ENCODE results near the gene ACSM3. TPM values are rescaled to one million over a fixed set of nuclear protein-coding genes. Genes with fewer than 3 reads are reported as not detected.
"Not testable (repeated sequence)": the region's sequence is repeated elsewhere in the genome, so short reads cannot be mapped to it uniquely, and the experiment has no call there.

Gene ACSM3
- total and polyA plus RNA-seq, 2 experiments from 2014 or later: 0.65 to 1.7 TPM

DNA sequence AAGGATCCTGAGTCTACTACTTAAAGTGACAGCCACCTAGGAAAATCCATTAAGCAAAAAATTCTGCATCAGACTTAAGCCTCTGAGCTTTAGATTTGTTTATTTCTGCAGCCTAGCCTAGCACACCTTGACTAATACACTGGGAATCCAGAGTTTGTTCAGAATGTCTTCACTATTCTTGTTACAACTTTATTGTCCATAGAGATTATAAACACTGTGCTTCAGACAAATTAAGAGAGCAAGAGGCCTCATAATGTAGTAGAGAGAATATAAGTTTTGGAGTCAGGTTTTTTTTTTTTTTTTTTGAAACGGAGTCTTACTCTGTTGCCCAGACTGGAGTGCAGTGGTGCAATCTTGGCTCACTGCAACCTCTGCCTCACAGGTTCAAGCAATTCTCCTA, 13.3 kb upstream of the ACSM3 start:
- Histone ChIP-seq H3K36me3 (ENCODE audit: low read depth) (no peaks in the 10 kb centered on the region), H3K27ac (no peak overlapping the region), H4K20me1 (ENCODE audit: insufficient read depth) (no peaks in the 10 kb centered on the region), H3K9me3 (ENCODE audit: low read depth) (no peaks in the 10 kb centered on the region), H3K4me3 (no peak overlapping the region), H2AFZ (no peak overlapping the region), H3K79me2 (ENCODE audit: insufficient read depth) (no peaks in the 10 kb centered on the region), H3K4me1 (ENCODE audit: insufficient read depth) (no peaks in the 10 kb centered on the region), H3K27me3 (replicated peaks; ENCODE audit: insufficient read depth) (no peaks in the 10 kb centered on the region), H3K9me2 (ENCODE audit: insufficient read depth) (no peaks in the 10 kb centered on the region), H3K4me2 (ENCODE audit: unreplicated experiment) (no peak overlapping the region), H3K9ac (no peak overlapping the region), H3F3A (ENCODE audit: insufficient read depth) (no peaks in the 10 kb centered on the region)
- 9 to 17% methylated on average over 1 of the region's 1 CpG for WGBS, 2 experiments (ENCODE audit: low coverage in 1 of 2, low lambda C conversion rate in 2 of 2, missing lambda C conversion rate in 2 of 2)
- DNase-seq: no peak
- in situ Hi-C loops (cut with MboI): no loop called here
- TF ChIP-seq EZH2phosphoT487 (IDR thresholded peaks at IDR 0.05; ENCODE audit: insufficient read depth, low read depth) (no peak), EZH2 (IDR thresholded peaks at IDR 0.05; ENCODE audit: insufficient read depth, poor library complexity, severe bottlenecking) (no peak)

DNA sequence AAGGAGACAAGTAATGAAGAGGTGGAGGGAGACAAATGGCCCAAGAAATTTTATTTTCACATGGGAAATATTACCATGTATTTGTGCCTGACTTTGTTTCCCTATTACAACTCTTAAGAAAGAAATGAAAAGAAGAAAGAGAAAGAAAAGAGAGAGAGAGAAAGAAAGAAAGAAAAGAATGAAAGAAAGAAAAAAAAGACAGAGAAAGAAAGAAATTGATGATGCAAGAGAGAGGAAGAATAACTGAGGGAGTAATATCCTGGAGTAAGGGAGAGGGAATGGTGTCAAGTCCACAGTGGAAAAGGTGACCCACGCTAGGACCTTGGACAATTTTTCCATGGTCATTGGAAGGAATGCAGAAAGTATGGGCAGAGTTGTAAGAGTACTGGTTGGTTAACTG, 10.1 kb upstream of the ACSM3 start:
- TF ChIP-seq EZH2 (IDR thresholded peaks at IDR 0.05; ENCODE audit: insufficient read depth, poor library complexity, severe bottlenecking) (no peak), EZH2phosphoT487 (IDR thresholded peaks at IDR 0.05; ENCODE audit: insufficient read depth, low read depth) (no peak)
- Histone ChIP-seq H3K9ac (no peak overlapping the region), H3K27me3 (replicated peaks; ENCODE audit: insufficient read depth) (no peaks in the 10 kb centered on the region), H3K79me2 (ENCODE audit: insufficient read depth) (no peaks in the 10 kb centered on the region), H2AFZ (no peak overlapping the region), H3F3A (ENCODE audit: insufficient read depth) (no peaks in the 10 kb centered on the region), H3K4me2 (ENCODE audit: unreplicated experiment) (no peak overlapping the region), H3K36me3 (ENCODE audit: low read depth) (no peaks in the 10 kb centered on the region), H3K27ac (no peak overlapping the region), H4K20me1 (ENCODE audit: insufficient read depth) (no peaks in the 10 kb centered on the region), H3K4me3 (no peak overlapping the region), H3K9me2 (ENCODE audit: insufficient read depth) (no peaks in the 10 kb centered on the region), H3K9me3 (ENCODE audit: low read depth) (no peaks in the 10 kb centered on the region), H3K4me1 (ENCODE audit: insufficient read depth) (no peaks in the 10 kb centered on the region)
- DNase-seq: no peak
- in situ Hi-C loops (cut with MboI): no loop called here
- WGBS, 2 experiments (ENCODE audit: low coverage in 1 of 2, low lambda C conversion rate in 2 of 2, missing lambda C conversion rate in 2 of 2): 37% methylated on average over 1 of the region's 1 CpG

DNA sequence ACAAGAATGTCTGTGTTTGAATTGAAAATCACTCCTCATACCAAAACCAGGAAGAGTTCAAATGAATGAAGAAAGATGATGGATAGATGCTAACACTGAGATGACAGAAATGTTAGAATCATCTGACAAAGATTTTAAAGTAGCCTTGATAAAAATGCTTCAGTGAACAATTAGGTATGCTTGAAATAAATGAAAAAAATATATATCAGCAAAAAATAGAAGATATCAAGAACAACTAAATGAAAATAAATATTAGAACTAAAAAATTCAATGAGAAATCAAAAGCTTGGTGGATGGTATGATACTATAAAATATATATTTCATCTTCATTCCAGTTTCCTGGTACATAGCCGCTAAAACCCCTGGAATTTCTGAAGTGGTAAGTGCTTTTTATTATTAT, 8.6 kb upstream of the ACSM3 start:
- Histone ChIP-seq H3K9ac (no peak overlapping the region), H3K36me3 (ENCODE audit: low read depth) (no peaks in the 10 kb centered on the region), H3K79me2 (ENCODE audit: insufficient read depth) (no peaks in the 10 kb centered on the region), H2AFZ (no peak overlapping the region), H3K9me3 (ENCODE audit: low read depth) (no peaks in the 10 kb centered on the region), H4K20me1 (ENCODE audit: insufficient read depth) (no peaks in the 10 kb centered on the region), H3K4me1 (ENCODE audit: insufficient read depth) (no peaks in the 10 kb centered on the region), H3K27ac (no peak overlapping the region), H3K4me3 (no peak overlapping the region), H3K9me2 (ENCODE audit: insufficient read depth) (no peaks in the 10 kb centered on the region), H3F3A (ENCODE audit: insufficient read depth) (no peaks in the 10 kb centered on the region), H3K27me3 (replicated peaks; ENCODE audit: insufficient read depth) (no peaks in the 10 kb centered on the region), H3K4me2 (ENCODE audit: unreplicated experiment) (no peak overlapping the region)
- WGBS, 2 experiments (ENCODE audit: low coverage in 1 of 2, low lambda C conversion rate in 2 of 2, missing lambda C conversion rate in 2 of 2): 25 to 36% methylated on average over 1 of the region's 1 CpG
- TF ChIP-seq EZH2 (IDR thresholded peaks at IDR 0.05; ENCODE audit: insufficient read depth, poor library complexity, severe bottlenecking) (no peak), EZH2phosphoT487 (IDR thresholded peaks at IDR 0.05; ENCODE audit: insufficient read depth, low read depth) (no peak)
- DNase-seq: no peak
- in situ Hi-C loops (cut with MboI): no loop called here

DNA sequence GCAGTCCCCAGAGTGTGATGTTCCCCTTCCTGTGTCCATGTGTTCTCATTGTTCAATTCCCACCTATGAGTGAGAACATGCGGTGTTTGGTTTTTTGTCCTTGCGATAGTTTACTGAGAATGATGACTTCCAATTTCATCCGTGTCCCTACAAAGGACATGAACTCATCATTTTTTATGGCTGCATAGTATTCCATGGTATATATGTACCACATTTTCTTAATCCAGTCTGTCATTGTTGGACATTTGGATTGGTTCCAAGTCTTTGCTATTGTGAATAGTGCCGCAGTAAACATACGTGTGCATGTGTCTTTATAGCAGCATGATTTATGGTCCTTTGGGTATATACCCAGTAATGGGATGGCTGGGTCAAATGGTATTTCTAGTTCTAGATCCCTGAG, 8.0 kb upstream of the ACSM3 start:
- H3K36me3 ChIP-seq (ENCODE audit: low read depth); H3K9me2 ChIP-seq (ENCODE audit: insufficient read depth); H3K4me1 ChIP-seq (ENCODE audit: insufficient read depth); H3K4me3 ChIP-seq; H2AFZ ChIP-seq; H4K20me1 ChIP-seq (ENCODE audit: insufficient read depth); H3K79me2 ChIP-seq (ENCODE audit: insufficient read depth); H3K27me3 ChIP-seq (replicated peaks; ENCODE audit: insufficient read depth); in situ Hi-C loops (cut with MboI); H3K4me2 ChIP-seq (ENCODE audit: unreplicated experiment); H3K9ac ChIP-seq; H3F3A ChIP-seq (ENCODE audit: insufficient read depth); H3K27ac ChIP-seq; DNase-seq; H3K9me3 ChIP-seq (ENCODE audit: low read depth): not testable (repeated sequence)
- WGBS, 2 experiments (ENCODE audit: low coverage in 1 of 2, low lambda C conversion rate in 2 of 2, missing lambda C conversion rate in 2 of 2): 62 to 67% methylated on average over 5 of the region's 5 CpGs

DNA sequence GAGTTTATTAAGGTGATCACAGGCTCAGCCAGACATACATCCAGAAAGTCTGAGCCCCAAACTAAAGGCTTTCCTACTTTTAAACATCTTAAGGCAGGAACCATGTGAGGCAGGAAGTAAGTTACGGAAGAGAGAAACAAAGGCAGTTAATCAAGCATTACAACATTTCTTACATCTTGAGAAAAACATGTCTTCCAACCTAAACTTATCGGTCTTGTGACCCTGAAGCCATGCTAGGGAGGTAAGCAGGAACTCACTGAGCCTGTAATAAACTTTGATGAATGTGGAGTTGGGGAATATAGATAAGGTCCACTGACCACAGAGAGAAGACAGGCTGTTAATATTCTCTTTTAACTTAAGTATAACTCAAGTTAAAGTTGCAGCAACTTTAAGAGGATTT, 3.5 kb upstream of the ACSM3 start:
- H4K20me1 ChIP-seq (ENCODE audit: insufficient read depth): no peaks in the 10 kb centered on the region
- H3K9ac ChIP-seq: no peak overlapping the region
- no peaks in the 10 kb centered on the region for H3K4me1 ChIP-seq (ENCODE audit: insufficient read depth)
- H3K27me3 ChIP-seq (replicated peaks; ENCODE audit: insufficient read depth): no peaks in the 10 kb centered on the region
- no peaks in the 10 kb centered on the region for H3K36me3 ChIP-seq (ENCODE audit: low read depth)
- no peaks in the 10 kb centered on the region for H3K9me2 ChIP-seq (ENCODE audit: insufficient read depth)
- WGBS, 2 experiments (ENCODE audit: low coverage in 1 of 2, low lambda C conversion rate in 2 of 2, missing lambda C conversion rate in 2 of 2): 39 to 58% methylated on average over 2 of the region's 2 CpGs
- in situ Hi-C loops (cut with MboI): no loop called here
- no peak overlapping the region for H3K4me3 ChIP-seq
- H3K4me2 ChIP-seq (ENCODE audit: unreplicated experiment): no peak overlapping the region
- H3K79me2 ChIP-seq (ENCODE audit: insufficient read depth): no peaks in the 10 kb centered on the region
- no peaks in the 10 kb centered on the region for H3F3A ChIP-seq (ENCODE audit: insufficient read depth)
- TF ChIP-seq EZH2phosphoT487 (IDR thresholded peaks at IDR 0.05; ENCODE audit: insufficient read depth, low read depth) (no peak), EZH2 (IDR thresholded peaks at IDR 0.05; ENCODE audit: insufficient read depth, poor library complexity, severe bottlenecking) (no peak)
- no peak for DNase-seq
- no peak overlapping the region for H2AFZ ChIP-seq
- no peaks in the 10 kb centered on the region for H3K9me3 ChIP-seq (ENCODE audit: low read depth)
- no peak overlapping the region for H3K27ac ChIP-seq
